Measurements from ENCODE around the gene UBE3A. TPM values are rescaled to one million over a fixed set of nuclear protein-coding genes. Genes with fewer than 3 reads are reported as not detected.

Gene UBE3A
- total RNA-seq, 2 donors from 2014 or later = 92.2 to 101 TPM

- H3K27ac Mint-ChIP-seq = no peak overlapping the region
- H3K4me3 ChIP-seq (ENCODE audit: low read length) = no peak overlapping the region
- no peaks in the 10 kb centered on the region for H3K27me3 ChIP-seq (ENCODE audit: control insufficient read depth, insufficient read depth, low read length, poor library complexity, severe bottlenecking)
- no peaks in the 10 kb centered on the region for H3K9me3 ChIP-seq (ENCODE audit: control insufficient read depth, low read length)
- H3K9me3 Mint-ChIP-seq = no peaks in the 10 kb centered on the region
- no peak overlapping the region for H3K4me3 Mint-ChIP-seq
- no peaks in the 10 kb centered on the region for H3K4me1 ChIP-seq (ENCODE audit: control insufficient read depth, insufficient read depth, low read length)
- no peak for DNase-seq
- 67 to 96% methylated on average over 3 of the region's 5 CpGs for WGBS, 2 experiments (ENCODE audit: insufficient coverage in 1 of 2, insufficient read length in 1 of 2)
- no peak overlapping the region for H3K9ac ChIP-seq (ENCODE audit: extremely low read depth, low read length, poor library complexity, severe bottlenecking)
- peaks cover 8% of the 10 kb centered on the region for H3K36me3 ChIP-seq (ENCODE audit: control insufficient read depth, insufficient read depth, low read length)
- TF ChIP-seq CTCF (conservative IDR thresholded peaks at IDR 0.05) = no peak
- H3K36me3 Mint-ChIP-seq (ENCODE audit: low read depth) = peaks cover 18% of the 10 kb centered on the region
- H3K4me1 Mint-ChIP-seq = peaks cover 5% of the 10 kb centered on the region
- no peaks in the 10 kb centered on the region for H3K27me3 Mint-ChIP-seq (ENCODE audit: insufficient read depth)
- H3K27ac ChIP-seq (ENCODE audit: low read depth, low read length) = no peak overlapping the region
Observed at GRCh38 chr15:25327686-25328085, 111.1 kb downstream of the UBE3A start.

- H3K4me3 Mint-ChIP-seq = no peak overlapping the region
- H3K9me3 Mint-ChIP-seq = peaks cover 12% of the 10 kb centered on the region
- no peaks in the 10 kb centered on the region for H3K4me1 Mint-ChIP-seq
- Histone ChIP-seq H3K9me3 (ENCODE audit: control insufficient read depth, low read length) (peaks cover 6% of the 10 kb centered on the region), H3K27me3 (ENCODE audit: control insufficient read depth, insufficient read depth, low read length, poor library complexity, severe bottlenecking) (no peaks in the 10 kb centered on the region), H3K4me3 (ENCODE audit: low read length) (no peak overlapping the region), H3K36me3 (ENCODE audit: control insufficient read depth, insufficient read depth, low read length) (peaks cover 3% of the 10 kb centered on the region), H3K4me1 (ENCODE audit: control insufficient read depth, insufficient read depth, low read length) (no peaks in the 10 kb centered on the region), H3K9ac (ENCODE audit: extremely low read depth, low read length, poor library complexity, severe bottlenecking) (no peak overlapping the region), H3K27ac (ENCODE audit: low read depth, low read length) (no peak overlapping the region)
- H3K27ac Mint-ChIP-seq = no peak overlapping the region
- no peaks in the 10 kb centered on the region for H3K27me3 Mint-ChIP-seq (ENCODE audit: insufficient read depth)
- H3K36me3 Mint-ChIP-seq (ENCODE audit: low read depth) = peaks cover 13% of the 10 kb centered on the region
- DNase-seq = no peak
- no peak for TF ChIP-seq CTCF (conservative IDR thresholded peaks at IDR 0.05)
- WGBS, 2 experiments (ENCODE audit: insufficient coverage in 1 of 2, insufficient read length in 1 of 2) = 97 to 100% methylated on average over 1 of the region's 1 CpG
Observed at GRCh38 chr15:25325187-25325586, 113.6 kb downstream of the UBE3A start.

DNA sequence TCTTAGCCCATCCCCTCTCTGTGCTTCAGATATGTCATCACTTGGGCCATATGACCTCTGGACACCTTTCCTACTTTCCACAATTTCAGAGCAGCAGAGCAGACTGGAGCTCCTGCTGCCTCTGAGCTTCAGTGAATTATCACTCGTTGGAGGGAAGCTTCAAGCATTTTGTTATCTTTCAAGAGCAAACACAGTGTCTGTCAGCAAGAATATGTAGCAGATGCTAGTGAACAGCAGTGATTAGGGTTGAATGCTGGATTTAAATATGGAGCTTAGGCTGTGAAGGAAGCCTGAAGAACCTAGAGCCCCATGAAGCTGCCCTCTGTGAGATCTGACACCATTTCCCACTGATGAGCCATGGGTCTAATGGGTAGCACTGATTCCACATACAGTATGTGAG is 115.4 kb downstream of the UBE3A start:
- TF ChIP-seq CTCF (conservative IDR thresholded peaks at IDR 0.05) = no peak
- Histone ChIP-seq H3K36me3 (ENCODE audit: control insufficient read depth, insufficient read depth, low read length) (peaks cover 3% of the 10 kb centered on the region), H3K9ac (ENCODE audit: extremely low read depth, low read length, poor library complexity, severe bottlenecking) (no peak overlapping the region), H3K4me1 (ENCODE audit: control insufficient read depth, insufficient read depth, low read length) (no peaks in the 10 kb centered on the region), H3K9me3 (ENCODE audit: control insufficient read depth, low read length) (peaks cover 23% of the 10 kb centered on the region), H3K4me3 (ENCODE audit: low read length) (no peak overlapping the region), H3K27me3 (ENCODE audit: control insufficient read depth, insufficient read depth, low read length, poor library complexity, severe bottlenecking) (no peaks in the 10 kb centered on the region), H3K27ac (ENCODE audit: low read depth, low read length) (no peak overlapping the region)
- peaks cover 27% of the 10 kb centered on the region for H3K9me3 Mint-ChIP-seq
- 88 to 91% methylated on average over 1 of the region's 1 CpG for WGBS, 2 experiments (ENCODE audit: insufficient coverage in 1 of 2, insufficient read length in 1 of 2)
- no peak overlapping the region for H3K27ac Mint-ChIP-seq
- H3K4me3 Mint-ChIP-seq = no peak overlapping the region
- no peaks in the 10 kb centered on the region for H3K27me3 Mint-ChIP-seq (ENCODE audit: insufficient read depth)
- no peaks in the 10 kb centered on the region for H3K4me1 Mint-ChIP-seq
- peaks cover 13% of the 10 kb centered on the region for H3K36me3 Mint-ChIP-seq (ENCODE audit: low read depth)
- no peak for DNase-seq
